Lower leg skin (tissue), 3 donors: ENCODE data around the gene GSTA1.
"Not testable (repeated sequence)": the region's sequence is repeated elsewhere in the genome, so short reads cannot be mapped to it uniquely, and the experiment has no call there.

Experiments
- POLR2A ChIP-seq, 2 donors: fragments of 450-650 bp; IDR thresholded peaks; one replicate each; pipeline ENCODE4 v1.6.1; 2016 to 2017; ENCODE audit warnings: antibody characterized with exemption in 2 of 2, mild to moderate bottlenecking in 1 of 2, moderate library complexity in 1 of 2
- TF ChIP-seq, protein P1 (sequence below), 3 donors: fragments of 450-650 bp; IDR thresholded peaks; one replicate each; pipeline ENCODE4 v1.5.1; 2016; ENCODE audit warnings: antibody characterized with exemption in 3 of 3, mild to moderate bottlenecking in 3 of 3, moderate library complexity in 2 of 3

DNA sequence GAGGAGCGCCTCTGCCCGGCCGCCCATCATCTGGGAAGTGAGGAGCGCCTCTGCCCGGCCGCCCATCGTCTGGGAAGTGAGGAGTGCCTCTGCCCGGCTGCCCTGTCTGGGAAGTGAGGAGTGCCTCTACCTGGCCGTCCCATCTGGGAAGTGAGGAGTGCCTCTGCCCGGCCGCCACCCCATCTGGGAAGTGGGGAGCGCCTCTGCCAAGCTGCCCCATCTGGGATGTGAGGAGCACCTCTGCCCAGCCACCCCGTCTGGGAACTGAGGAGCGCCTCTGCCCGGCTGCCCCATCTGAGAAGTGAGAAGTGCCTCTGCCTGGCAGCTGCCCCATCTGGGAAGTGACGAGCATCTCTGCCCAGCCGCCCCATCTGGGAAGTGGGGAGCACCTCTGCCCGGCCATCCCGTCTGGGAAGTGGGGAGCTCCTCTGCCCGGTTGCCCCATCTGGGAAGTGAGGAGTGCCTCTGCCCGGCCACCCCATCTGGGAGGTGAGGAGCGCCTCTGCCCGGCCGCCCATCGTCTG is 21.7 kb upstream of the GSTA1 start:
- TF ChIP-seq, protein P1, sequence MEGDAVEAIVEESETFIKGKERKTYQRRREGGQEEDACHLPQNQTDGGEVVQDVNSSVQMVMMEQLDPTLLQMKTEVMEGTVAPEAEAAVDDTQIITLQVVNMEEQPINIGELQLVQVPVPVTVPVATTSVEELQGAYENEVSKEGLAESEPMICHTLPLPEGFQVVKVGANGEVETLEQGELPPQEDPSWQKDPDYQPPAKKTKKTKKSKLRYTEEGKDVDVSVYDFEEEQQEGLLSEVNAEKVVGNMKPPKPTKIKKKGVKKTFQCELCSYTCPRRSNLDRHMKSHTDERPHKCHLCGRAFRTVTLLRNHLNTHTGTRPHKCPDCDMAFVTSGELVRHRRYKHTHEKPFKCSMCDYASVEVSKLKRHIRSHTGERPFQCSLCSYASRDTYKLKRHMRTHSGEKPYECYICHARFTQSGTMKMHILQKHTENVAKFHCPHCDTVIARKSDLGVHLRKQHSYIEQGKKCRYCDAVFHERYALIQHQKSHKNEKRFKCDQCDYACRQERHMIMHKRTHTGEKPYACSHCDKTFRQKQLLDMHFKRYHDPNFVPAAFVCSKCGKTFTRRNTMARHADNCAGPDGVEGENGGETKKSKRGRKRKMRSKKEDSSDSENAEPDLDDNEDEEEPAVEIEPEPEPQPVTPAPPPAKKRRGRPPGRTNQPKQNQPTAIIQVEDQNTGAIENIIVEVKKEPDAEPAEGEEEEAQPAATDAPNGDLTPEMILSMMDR (IDR thresholded peaks at IDR 0.05): not testable (repeated sequence)
- not testable (repeated sequence) for TF ChIP-seq POLR2A (IDR thresholded peaks at IDR 0.05)
